ENCODE data around the gene UBAC2. TPM values are rescaled to one million over a fixed set of nuclear protein-coding genes. Genes with fewer than 3 reads are reported as not detected.

Gene UBAC2
- polyA plus RNA-seq, 3 donors = 59.6 to 113 (median 96.7) TPM

- Histone ChIP-seq H3K4me2 (replicated peaks; ENCODE audit: extremely low read depth, low read length, poor library complexity, severe bottlenecking) (no peak overlapping the region), H3K9ac (ENCODE audit: insufficient read depth, low read length, poor library complexity, severe bottlenecking) (no peak overlapping the region), H3K36me3 (replicated peaks in 1 of 2; ENCODE audit: control insufficient read depth in 1 of 2, insufficient read depth in 2 of 2, low read length in 2 of 2) (peaks cover 0 to 7% of the 10 kb centered on the region in 2 donors), H3K27me3 (ENCODE audit: control insufficient read depth in 2 of 2, insufficient read depth in 2 of 2, low read length in 2 of 2) (no peaks in the 10 kb centered on the region), H3K9me3 (replicated peaks in 1 of 2; ENCODE audit: control insufficient read depth in 1 of 2, insufficient read depth in 1 of 2, low read length in 2 of 2) (peaks cover 4 to 5% of the 10 kb centered on the region in 2 donors), H3K4me1 (ENCODE audit: control insufficient read depth in 1 of 2, insufficient read depth in 2 of 2, low read length in 2 of 2) (peaks cover 63 to 64% of the 10 kb centered on the region in 2 donors), H3K27ac (ENCODE audit: low read depth in 1 of 2, low read length in 2 of 2) (peak overlapping the region; percentile 41 to 98), H4K20me1 (ENCODE audit: insufficient read depth, low read length) (no peaks in the 10 kb centered on the region), H2AFZ (ENCODE audit: insufficient read depth, low read depth, low read length, poor library complexity, severe bottlenecking) (no peak overlapping the region), H3K4me3 (replicated peaks in 1 of 3; ENCODE audit: low read depth in 2 of 3, low read length in 3 of 3) (no peak overlapping the region), H3K79me2 (ENCODE audit: insufficient read depth, low read length) (peaks cover 76% of the 10 kb centered on the region)
- no peak overlapping the region for H3K4me3 Mint-ChIP-seq
- H3K4me1 Mint-ChIP-seq = peaks cover 72% of the 10 kb centered on the region
- H3K36me3 Mint-ChIP-seq = peaks cover 60 to 65% of the 10 kb centered on the region in 2 donors
- TF ChIP-seq, protein P1, sequence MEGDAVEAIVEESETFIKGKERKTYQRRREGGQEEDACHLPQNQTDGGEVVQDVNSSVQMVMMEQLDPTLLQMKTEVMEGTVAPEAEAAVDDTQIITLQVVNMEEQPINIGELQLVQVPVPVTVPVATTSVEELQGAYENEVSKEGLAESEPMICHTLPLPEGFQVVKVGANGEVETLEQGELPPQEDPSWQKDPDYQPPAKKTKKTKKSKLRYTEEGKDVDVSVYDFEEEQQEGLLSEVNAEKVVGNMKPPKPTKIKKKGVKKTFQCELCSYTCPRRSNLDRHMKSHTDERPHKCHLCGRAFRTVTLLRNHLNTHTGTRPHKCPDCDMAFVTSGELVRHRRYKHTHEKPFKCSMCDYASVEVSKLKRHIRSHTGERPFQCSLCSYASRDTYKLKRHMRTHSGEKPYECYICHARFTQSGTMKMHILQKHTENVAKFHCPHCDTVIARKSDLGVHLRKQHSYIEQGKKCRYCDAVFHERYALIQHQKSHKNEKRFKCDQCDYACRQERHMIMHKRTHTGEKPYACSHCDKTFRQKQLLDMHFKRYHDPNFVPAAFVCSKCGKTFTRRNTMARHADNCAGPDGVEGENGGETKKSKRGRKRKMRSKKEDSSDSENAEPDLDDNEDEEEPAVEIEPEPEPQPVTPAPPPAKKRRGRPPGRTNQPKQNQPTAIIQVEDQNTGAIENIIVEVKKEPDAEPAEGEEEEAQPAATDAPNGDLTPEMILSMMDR (IDR thresholded peaks at IDR 0.05) = peak; percentile 27
- intact Hi-C loops (cut with micrococcal nuclease) = no loop called here
- H3K9me3 Mint-ChIP-seq = peaks cover 0 to 12% (median 6%) of the 10 kb centered on the region in 7 donors
- peaks cover 0 to 2% (median 0%) of the 10 kb centered on the region in 3 donors for H3K27me3 Mint-ChIP-seq (ENCODE audit: low read depth in 3 of 3)
- H3K27ac Mint-ChIP-seq = peak overlapping the region; percentile 85 to 100 (median 91)
- WGBS (ENCODE audit: insufficient coverage) = no CpG with 5 or more reads among the region's 2 CpGs
- peak in 1 of 3 donors; percentile 47 for DNase-seq
These were observed 76.1 kb downstream of the UBAC2 start for GRCh38 chr13:99276706-99277105.

- Histone ChIP-seq H3K4me2 (replicated peaks; ENCODE audit: extremely low read depth, low read length, poor library complexity, severe bottlenecking) (peak overlapping the region; percentile 22), H3K9ac (ENCODE audit: insufficient read depth, low read length, poor library complexity, severe bottlenecking) (no peak overlapping the region), H4K20me1 (ENCODE audit: insufficient read depth, low read length) (no peaks in the 10 kb centered on the region), H3K36me3 (replicated peaks in 1 of 2; ENCODE audit: control insufficient read depth in 1 of 2, insufficient read depth in 2 of 2, low read length in 2 of 2) (peaks cover 0 to 7% of the 10 kb centered on the region in 2 donors), H3K4me3 (replicated peaks in 1 of 3; ENCODE audit: low read depth in 2 of 3, low read length in 3 of 3) (peak overlapping the region in 1 of 3 experiments; percentile 35), H3K79me2 (ENCODE audit: insufficient read depth, low read length) (peaks cover 67% of the 10 kb centered on the region), H3K27ac (ENCODE audit: low read depth in 1 of 2, low read length in 2 of 2) (peak overlapping the region; percentile 41 to 98), H3K4me1 (ENCODE audit: control insufficient read depth in 1 of 2, insufficient read depth in 2 of 2, low read length in 2 of 2) (peaks cover 65 to 68% of the 10 kb centered on the region in 2 donors), H3K9me3 (replicated peaks in 1 of 2; ENCODE audit: control insufficient read depth in 1 of 2, insufficient read depth in 1 of 2, low read length in 2 of 2) (peaks cover under 1 to 1% of the 10 kb centered on the region in 2 donors), H3K27me3 (ENCODE audit: control insufficient read depth in 2 of 2, insufficient read depth in 2 of 2, low read length in 2 of 2) (no peaks in the 10 kb centered on the region), H2AFZ (ENCODE audit: insufficient read depth, low read depth, low read length, poor library complexity, severe bottlenecking) (no peak overlapping the region)
- H3K9me3 Mint-ChIP-seq = peaks cover 0 to 6% (median under 1%) of the 10 kb centered on the region in 7 donors
- H3K27me3 Mint-ChIP-seq (ENCODE audit: low read depth in 3 of 3) = peaks cover 0 to 2% (median 0%) of the 10 kb centered on the region in 3 donors
- H3K36me3 Mint-ChIP-seq = peaks cover 57 to 63% of the 10 kb centered on the region in 2 donors
- peak overlapping the region in 1 of 2 donors; percentile 53 for H3K4me3 Mint-ChIP-seq
- intact Hi-C loops (cut with micrococcal nuclease) = no loop called here
- peaks cover 73% of the 10 kb centered on the region for H3K4me1 Mint-ChIP-seq
- H3K27ac Mint-ChIP-seq = peak overlapping the region; percentile 84 to 100 (median 98)
- peak; percentile 77 to 89 (median 83) for DNase-seq
- TF ChIP-seq, protein P1 (IDR thresholded peaks at IDR 0.05) = no peak
- WGBS (ENCODE audit: insufficient coverage) = 0% methylated on average over 1 of the region's 4 CpGs
These were observed 77.0 kb downstream of the UBAC2 start for GRCh38 chr13:99277629-99278028.

All from CD14-positive monocyte (primary cell).